ENCODE data around the gene KCNMB2. TPM values are rescaled to one million over a fixed set of nuclear protein-coding genes. Genes with fewer than 3 reads are reported as not detected.
A peak's percentile ranks its signal among the peaks of the same experiment; 100 is the strongest.
"Not testable (repeated sequence)": the region's sequence is repeated elsewhere in the genome, so short reads cannot be mapped to it uniquely, and the experiment has no call there.

Gene KCNMB2
- total RNA-seq, 1 donor from 2014 or later = 3.4 TPM

GRCh38 chr3:178703268-178703975 is 167.2 kb downstream of the KCNMB2 start:
- DNase-seq = no peak

- peak; percentile 38 for DNase-seq
These were observed 169.7 kb downstream of the KCNMB2 start for GRCh38 chr3:178705925-178706324.

- no peak for DNase-seq
These were observed 170.2 kb downstream of the KCNMB2 start for GRCh38 chr3:178706411-178706810.

GRCh38 chr3:178707311-178708031 is 171.2 kb downstream of the KCNMB2 start:
- DNase-seq = no peak

- peak; percentile 21 for DNase-seq
These were observed 172.8 kb downstream of the KCNMB2 start for GRCh38 chr3:178709051-178709450.

GRCh38 chr3:178711753-178712152 is 175.5 kb downstream of the KCNMB2 start:
- no peak for DNase-seq

- no peak for DNase-seq
These were observed 176.0 kb downstream of the KCNMB2 start for GRCh38 chr3:178712247-178712646.

GRCh38 chr3:178714925-178715832 is 178.9 kb downstream of the KCNMB2 start:
- DNase-seq = peak; percentile 64

- DNase-seq = peak; percentile 2
These were observed 182.9 kb downstream of the KCNMB2 start for GRCh38 chr3:178718995-178719635.

GRCh38 chr3:178732824-178733223 is 196.6 kb downstream of the KCNMB2 start:
- DNase-seq = no peak

- DNase-seq = no peak
These were observed 198.9 kb downstream of the KCNMB2 start for GRCh38 chr3:178735032-178735674.

- no peak for DNase-seq
These were observed 200.1 kb downstream of the KCNMB2 start for GRCh38 chr3:178736300-178736699.

GRCh38 chr3:178739720-178740119 is 203.5 kb downstream of the KCNMB2 start:
- DNase-seq = no peak

GRCh38 chr3:178741020-178741419 is 204.8 kb downstream of the KCNMB2 start:
- DNase-seq = no peak

GRCh38 chr3:178743297-178743696 is 207.1 kb downstream of the KCNMB2 start:
- DNase-seq = no peak

GRCh38 chr3:178745861-178746655 is 209.8 kb downstream of the KCNMB2 start:
- not testable (repeated sequence) for DNase-seq

GRCh38 chr3:178748874-178749273 is 212.6 kb downstream of the KCNMB2 start:
- DNase-seq = no peak

GRCh38 chr3:178749471-178749870 is 213.2 kb downstream of the KCNMB2 start:
- no peak for DNase-seq

- DNase-seq = no peak
These were observed 214.5 kb downstream of the KCNMB2 start for GRCh38 chr3:178750639-178751300.

- no peak for DNase-seq
These were observed 216.6 kb downstream of the KCNMB2 start for GRCh38 chr3:178752843-178753242.

Data from skin of body (tissue), 2 donors.